ENCODE data around the gene PTH1R.

The PTH1R gene

GRCh38 chr3:46936733-46937250, 59.3 kb downstream of the PTH1R start:
- H3K36me3 Mint-ChIP-seq = peaks cover 49% of the 10 kb centered on the region
- no peak overlapping the region for H3K4me3 Mint-ChIP-seq
- peaks cover 87% of the 10 kb centered on the region for H3K4me1 Mint-ChIP-seq

GRCh38 chr3:46938118-46938517, 60.6 kb downstream of the PTH1R start:
- Mint-ChIP-seq H3K4me3 (no peak overlapping the region), H3K4me1 (peaks cover 87% of the 10 kb centered on the region), H3K27ac (peak overlapping the region; percentile 86), H3K36me3 (peaks cover 59% of the 10 kb centered on the region), H3K9me3 (no peaks in the 10 kb centered on the region), H3K27me3 (no peaks in the 10 kb centered on the region)
- no peak for ATAC-seq

More at GRCh38 chr3:46936733-46937250, 59.3 kb downstream of the PTH1R start:
- no peak for ATAC-seq
- Mint-ChIP-seq H3K27me3 (no peaks in the 10 kb centered on the region), H3K27ac (peak overlapping the region; percentile 86), H3K9me3 (no peaks in the 10 kb centered on the region)

- H3K27me3 Mint-ChIP-seq = no peaks in the 10 kb centered on the region
- no peak for ATAC-seq
- no peaks in the 10 kb centered on the region for H3K9me3 Mint-ChIP-seq
- peaks cover 88% of the 10 kb centered on the region for H3K4me1 Mint-ChIP-seq
- H3K36me3 Mint-ChIP-seq = peaks cover 66% of the 10 kb centered on the region
- no peak overlapping the region for H3K4me3 Mint-ChIP-seq
- peak overlapping the region; percentile 86 for H3K27ac Mint-ChIP-seq
These were observed 62.3 kb downstream of the PTH1R start for GRCh38 chr3:46939578-46940445.

GRCh38 chr3:46942076-46942475, 64.6 kb downstream of the PTH1R start:
- Mint-ChIP-seq H3K27me3 (no peaks in the 10 kb centered on the region), H3K27ac (peak overlapping the region; percentile 86), H3K4me1 (peaks cover 90% of the 10 kb centered on the region), H3K36me3 (peaks cover 67% of the 10 kb centered on the region), H3K4me3 (no peak overlapping the region), H3K9me3 (no peaks in the 10 kb centered on the region)
- ATAC-seq = no peak

- peaks cover 70% of the 10 kb centered on the region for H3K36me3 Mint-ChIP-seq
These were observed 65.1 kb downstream of the PTH1R start for GRCh38 chr3:46942481-46943236.

GRCh38 chr3:46943237-46944187, 66.0 kb downstream of the PTH1R start:
- ATAC-seq = peak; percentile 60
- Mint-ChIP-seq H3K4me3 (peak overlapping the region; percentile 15), H3K9me3 (no peaks in the 10 kb centered on the region), H3K4me1 (peaks cover 93% of the 10 kb centered on the region), H3K27ac (peak overlapping the region; percentile 86), H3K36me3 (peaks cover 72% of the 10 kb centered on the region), H3K27me3 (no peaks in the 10 kb centered on the region)

More at GRCh38 chr3:46942481-46943236, 65.1 kb downstream of the PTH1R start:
- Mint-ChIP-seq H3K4me1 (peaks cover 92% of the 10 kb centered on the region), H3K9me3 (no peaks in the 10 kb centered on the region), H3K27ac (peak overlapping the region; percentile 86), H3K27me3 (no peaks in the 10 kb centered on the region), H3K4me3 (no peak overlapping the region)
- ATAC-seq = no peak

- peaks cover 93% of the 10 kb centered on the region for H3K4me1 Mint-ChIP-seq
- no peak for ATAC-seq
- H3K36me3 Mint-ChIP-seq = peaks cover 66% of the 10 kb centered on the region
- H3K9me3 Mint-ChIP-seq = no peaks in the 10 kb centered on the region
- peak overlapping the region; percentile 86 for H3K27ac Mint-ChIP-seq
- no peaks in the 10 kb centered on the region for H3K27me3 Mint-ChIP-seq
- no peak overlapping the region for H3K4me3 Mint-ChIP-seq
These were observed 66.7 kb downstream of the PTH1R start for GRCh38 chr3:46944191-46944590.

GRCh38 chr3:46946416-46946815, 68.9 kb downstream of the PTH1R start:
- no peak for ATAC-seq
- no peaks in the 10 kb centered on the region for H3K9me3 Mint-ChIP-seq
- peaks cover 97% of the 10 kb centered on the region for H3K4me1 Mint-ChIP-seq
- peak overlapping the region; percentile 86 for H3K27ac Mint-ChIP-seq
- no peak overlapping the region for H3K4me3 Mint-ChIP-seq
- no peaks in the 10 kb centered on the region for H3K27me3 Mint-ChIP-seq
- H3K36me3 Mint-ChIP-seq = peaks cover 57% of the 10 kb centered on the region

GRCh38 chr3:46946856-46947545, 69.5 kb downstream of the PTH1R start:
- H3K27me3 Mint-ChIP-seq = no peaks in the 10 kb centered on the region
- H3K9me3 Mint-ChIP-seq = no peaks in the 10 kb centered on the region
- peak overlapping the region; percentile 86 for H3K27ac Mint-ChIP-seq
- peaks cover 97% of the 10 kb centered on the region for H3K4me1 Mint-ChIP-seq
- H3K36me3 Mint-ChIP-seq = peaks cover 56% of the 10 kb centered on the region
- H3K4me3 Mint-ChIP-seq = peak overlapping the region; percentile 16
- ATAC-seq = no peak

GRCh38 chr3:46947546-46947901, 70.0 kb downstream of the PTH1R start:
- H3K4me1 Mint-ChIP-seq = peaks cover 97% of the 10 kb centered on the region
- no peak for ATAC-seq
- H3K4me3 Mint-ChIP-seq = peak overlapping the region; percentile 46
- H3K36me3 Mint-ChIP-seq = peaks cover 51% of the 10 kb centered on the region
- H3K27ac Mint-ChIP-seq = peak overlapping the region; percentile 86
- H3K27me3 Mint-ChIP-seq = no peaks in the 10 kb centered on the region
- no peaks in the 10 kb centered on the region for H3K9me3 Mint-ChIP-seq

GRCh38 chr3:46947981-46948791, 70.7 kb downstream of the PTH1R start:
- no peaks in the 10 kb centered on the region for H3K9me3 Mint-ChIP-seq
- H3K4me3 Mint-ChIP-seq = peak overlapping the region; percentile 51
- peaks cover 97% of the 10 kb centered on the region for H3K4me1 Mint-ChIP-seq
- H3K27me3 Mint-ChIP-seq = no peaks in the 10 kb centered on the region
- peak overlapping the region; percentile 86 for H3K27ac Mint-ChIP-seq
- no peak for ATAC-seq
- peaks cover 47% of the 10 kb centered on the region for H3K36me3 Mint-ChIP-seq

- Mint-ChIP-seq H3K4me1 (peaks cover 97% of the 10 kb centered on the region), H3K4me3 (peak overlapping the region; percentile 51), H3K27me3 (no peaks in the 10 kb centered on the region), H3K9me3 (no peaks in the 10 kb centered on the region), H3K36me3 (peaks cover 47% of the 10 kb centered on the region), H3K27ac (peak overlapping the region; percentile 86)
- ATAC-seq = peak; percentile 61
These were observed 71.5 kb downstream of the PTH1R start for GRCh38 chr3:46948830-46949671.

GRCh38 chr3:46950177-46950576, 72.7 kb downstream of the PTH1R start:
- no peaks in the 10 kb centered on the region for H3K27me3 Mint-ChIP-seq
- no peaks in the 10 kb centered on the region for H3K9me3 Mint-ChIP-seq
- no peak for ATAC-seq
- peaks cover 97% of the 10 kb centered on the region for H3K4me1 Mint-ChIP-seq
- peak overlapping the region; percentile 86 for H3K27ac Mint-ChIP-seq
- no peak overlapping the region for H3K4me3 Mint-ChIP-seq
- H3K36me3 Mint-ChIP-seq = peaks cover 39% of the 10 kb centered on the region
